Peyer's patch (tissue), 4 donors: ENCODE results near the gene ELAPOR1.

Source experiments
- CTCF ChIP-seq, 6 experiments: fragments of 450-650 bp in 4 of 6; fragments of 200-600 bp in 2 of 6; sonication (generic) in 1 of 6; IDR thresholded peaks; one replicate each; pipeline ENCODE4 v1.5.1; 2017 to 2019; ENCODE audit warnings: antibody characterized with exemption in 6 of 6, mild to moderate bottlenecking in 3 of 6, moderate library complexity in 1 of 6
- POLR2A ChIP-seq, 2 donors: fragments of 450-650 bp; IDR thresholded peaks; one replicate each; pipeline ENCODE4 v1.5.1; 2017; ENCODE audit warnings: antibody characterized with exemption in 2 of 2, mild to moderate bottlenecking in 2 of 2, moderate library complexity in 2 of 2

DNA sequence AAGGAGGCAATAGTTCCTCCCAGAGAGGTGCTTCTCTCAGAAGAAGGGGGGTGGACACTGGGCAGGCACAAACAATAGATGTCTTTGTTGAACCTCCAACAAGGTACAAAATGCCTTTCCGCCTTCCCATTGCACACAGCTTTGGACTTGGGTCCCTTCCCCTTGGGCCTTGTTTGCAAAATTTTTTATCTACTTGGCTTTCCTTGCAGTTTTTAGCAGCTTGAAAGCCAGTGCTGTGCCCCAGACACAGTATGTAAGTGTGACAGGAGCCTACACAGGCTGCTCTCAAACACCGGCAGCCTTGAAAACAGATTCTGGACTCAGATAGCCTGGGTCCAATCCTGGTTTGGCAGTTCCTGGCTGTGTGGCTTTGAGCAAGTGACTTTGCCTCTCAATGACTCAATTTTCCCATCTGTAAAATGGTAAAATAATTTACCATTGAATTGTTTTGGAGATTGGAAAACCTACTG is 43.0 kb downstream of the ELAPOR1 start:
- TF ChIP-seq CTCF (IDR thresholded peaks at IDR 0.05): no peak
- no peak for TF ChIP-seq POLR2A (IDR thresholded peaks at IDR 0.05)
